ENCODE measurements around the gene KCNJ16. TPM values are rescaled to one million over a fixed set of nuclear protein-coding genes. Genes with fewer than 3 reads are reported as not detected.

The KCNJ16 gene
- total and polyA plus RNA-seq, 3 experiments from 2014 or later: not detected

- no peaks in the 10 kb centered on the region for H3K36me3 ChIP-seq (ENCODE audit: insufficient read depth, low read length)
- DNase-seq: no peak
- H3K9me3 ChIP-seq (ENCODE audit: low read length): no peaks in the 10 kb centered on the region
- H3K4me1 ChIP-seq (ENCODE audit: insufficient read depth, low read length): no peaks in the 10 kb centered on the region
- no peak overlapping the region for H3K4me3 ChIP-seq (ENCODE audit: low read length)
- no peak overlapping the region for H3K27ac Mint-ChIP-seq
- no peaks in the 10 kb centered on the region for H3K4me1 Mint-ChIP-seq
- H3K36me3 Mint-ChIP-seq: no peaks in the 10 kb centered on the region
- CTCF ChIA-PET: no interaction called here
- no peaks in the 10 kb centered on the region for H3K9me3 Mint-ChIP-seq
- POLR2A ChIA-PET: no interaction called here
- H3K27me3 Mint-ChIP-seq: peaks cover 1 to 16% of the 10 kb centered on the region in 2 donors
- H3K27me3 ChIP-seq (ENCODE audit: insufficient read depth, low read length, poor library complexity, severe bottlenecking): no peaks in the 10 kb centered on the region
- H3K4me3 Mint-ChIP-seq: no peak overlapping the region
- no peak overlapping the region for H3K27ac ChIP-seq (ENCODE audit: low read depth, low read length)
Observed at GRCh38 chr17:70161519-70161918, 86.5 kb downstream of the KCNJ16 start.

- no peak for DNase-seq
- ChIA-PET POLR2A (no interaction called here), CTCF (no interaction called here)
- peaks cover 11% of the 10 kb centered on the region for H3K4me1 ChIP-seq (ENCODE audit: insufficient read depth, low read length)
- Mint-ChIP-seq H3K9me3 (no peaks in the 10 kb centered on the region), H3K27me3 (peaks cover 30 to 48% of the 10 kb centered on the region in 2 donors), H3K4me3 (no peak overlapping the region), H3K27ac (no peak overlapping the region), H3K4me1 (peaks cover 9 to 20% (median 9%) of the 10 kb centered on the region in 3 donors), H3K36me3 (no peaks in the 10 kb centered on the region)
- H3K27me3 ChIP-seq (ENCODE audit: insufficient read depth, low read length, poor library complexity, severe bottlenecking): peaks cover 7% of the 10 kb centered on the region
- H3K4me3 ChIP-seq (ENCODE audit: low read length): no peak overlapping the region
- H3K9me3 ChIP-seq (ENCODE audit: low read length): no peaks in the 10 kb centered on the region
- H3K36me3 ChIP-seq (ENCODE audit: insufficient read depth, low read length): no peaks in the 10 kb centered on the region
- no peak overlapping the region for H3K27ac ChIP-seq (ENCODE audit: low read depth, low read length)
Observed at GRCh38 chr17:70165383-70165782, 90.4 kb downstream of the KCNJ16 start.

- H3K27ac ChIP-seq (ENCODE audit: low read depth, low read length): no peak overlapping the region
- peaks cover 11% of the 10 kb centered on the region for H3K4me1 ChIP-seq (ENCODE audit: insufficient read depth, low read length)
- ChIA-PET CTCF (no interaction called here), POLR2A (no interaction called here)
- no peak overlapping the region for H3K4me3 Mint-ChIP-seq
- no peaks in the 10 kb centered on the region for H3K36me3 ChIP-seq (ENCODE audit: insufficient read depth, low read length)
- no peaks in the 10 kb centered on the region for H3K9me3 Mint-ChIP-seq
- no peak for DNase-seq
- H3K27ac Mint-ChIP-seq: no peak overlapping the region
- H3K4me3 ChIP-seq (ENCODE audit: low read length): no peak overlapping the region
- H3K27me3 Mint-ChIP-seq: peaks cover 39 to 60% of the 10 kb centered on the region in 2 donors
- H3K27me3 ChIP-seq (ENCODE audit: insufficient read depth, low read length, poor library complexity, severe bottlenecking): peaks cover 7% of the 10 kb centered on the region
- peaks cover 9 to 21% (median 9%) of the 10 kb centered on the region in 3 donors for H3K4me1 Mint-ChIP-seq
- H3K9me3 ChIP-seq (ENCODE audit: low read length): no peaks in the 10 kb centered on the region
- no peaks in the 10 kb centered on the region for H3K36me3 Mint-ChIP-seq
Observed at GRCh38 chr17:70166615-70167014, 91.6 kb downstream of the KCNJ16 start.

- ChIA-PET POLR2A (no interaction called here), CTCF (no interaction called here)
- H3K4me1 ChIP-seq (ENCODE audit: insufficient read depth, low read length): peaks cover 11% of the 10 kb centered on the region
- peaks cover 43 to 70% of the 10 kb centered on the region in 2 donors for H3K27me3 Mint-ChIP-seq
- no peak overlapping the region for H3K27ac ChIP-seq (ENCODE audit: low read depth, low read length)
- H3K9me3 ChIP-seq (ENCODE audit: low read length): no peaks in the 10 kb centered on the region
- peaks cover 0 to 1% (median 0%) of the 10 kb centered on the region in 5 donors for H3K9me3 Mint-ChIP-seq
- H3K27me3 ChIP-seq (ENCODE audit: insufficient read depth, low read length, poor library complexity, severe bottlenecking): peaks cover 7% of the 10 kb centered on the region
- no peaks in the 10 kb centered on the region for H3K36me3 Mint-ChIP-seq
- H3K4me1 Mint-ChIP-seq: peaks cover 9 to 21% (median 9%) of the 10 kb centered on the region in 3 donors
- DNase-seq: no peak
- no peak overlapping the region for H3K4me3 ChIP-seq (ENCODE audit: low read length)
- H3K27ac Mint-ChIP-seq: peak overlapping the region in 1 of 8 donors; percentile 39
- no peaks in the 10 kb centered on the region for H3K36me3 ChIP-seq (ENCODE audit: insufficient read depth, low read length)
- H3K4me3 Mint-ChIP-seq: peak overlapping the region in 6 of 7 donors; percentile 38 to 75 (median 66)
Observed at GRCh38 chr17:70168044-70168976, 93.3 kb downstream of the KCNJ16 start.

- peak in 1 of 5 donors; percentile 3 for DNase-seq
- Mint-ChIP-seq H3K27ac (peak within 1 kb of the TSS in 1 of 8 donors; percentile 39), H3K4me3 (peak within 1 kb of the TSS in 6 of 7 donors; percentile 38 to 75 (median 66)), H3K36me3 (no peaks in the 10 kb centered on the region), H3K4me1 (peaks cover 9 to 21% (median 9%) of the 10 kb centered on the region in 3 donors), H3K27me3 (peaks cover 43 to 68% of the 10 kb centered on the region in 2 donors), H3K9me3 (peaks cover 0 to 1% (median 0%) of the 10 kb centered on the region in 5 donors)
- Histone ChIP-seq H3K9me3 (ENCODE audit: low read length) (no peaks in the 10 kb centered on the region), H3K36me3 (ENCODE audit: insufficient read depth, low read length) (no peaks in the 10 kb centered on the region), H3K27me3 (ENCODE audit: insufficient read depth, low read length, poor library complexity, severe bottlenecking) (peaks cover 7% of the 10 kb centered on the region), H3K4me3 (ENCODE audit: low read length) (no peak within 1 kb of the TSS), H3K4me1 (ENCODE audit: insufficient read depth, low read length) (peaks cover 11% of the 10 kb centered on the region), H3K27ac (ENCODE audit: low read depth, low read length) (no peak within 1 kb of the TSS)
- CTCF ChIA-PET: no interaction called here
- POLR2A ChIA-PET: no interaction called here
Observed at GRCh38 chr17:70168977-70169708, 94.1 kb downstream of the KCNJ16 start, which contains the start of gene KCNJ2. Gene KCNJ2, plus strand, starts transcription at chr17:70169532. Its CDS starts 5,508 bp downstream, at chr17:70175040.

- Histone ChIP-seq H3K27ac (ENCODE audit: low read depth, low read length) (no peak overlapping the region), H3K27me3 (ENCODE audit: insufficient read depth, low read length, poor library complexity, severe bottlenecking) (peaks cover 7% of the 10 kb centered on the region), H3K36me3 (ENCODE audit: insufficient read depth, low read length) (no peaks in the 10 kb centered on the region), H3K4me3 (ENCODE audit: low read length) (no peak overlapping the region), H3K4me1 (ENCODE audit: insufficient read depth, low read length) (peaks cover 11% of the 10 kb centered on the region), H3K9me3 (ENCODE audit: low read length) (no peaks in the 10 kb centered on the region)
- POLR2A ChIA-PET: no interaction called here
- Mint-ChIP-seq H3K4me1 (peaks cover 9 to 21% (median 9%) of the 10 kb centered on the region in 3 donors), H3K36me3 (no peaks in the 10 kb centered on the region), H3K27ac (peak overlapping the region in 1 of 8 donors; percentile 4), H3K4me3 (peak overlapping the region in 6 of 7 donors; percentile 18 to 68 (median 58)), H3K9me3 (peaks cover 0 to 1% (median 0%) of the 10 kb centered on the region in 5 donors), H3K27me3 (peaks cover 43 to 63% of the 10 kb centered on the region in 2 donors)
- CTCF ChIA-PET: no interaction called here
- no peak for DNase-seq
Observed at GRCh38 chr17:70169709-70170597, 94.9 kb downstream of the KCNJ16 start.

- no peaks in the 10 kb centered on the region for H3K36me3 ChIP-seq (ENCODE audit: insufficient read depth, low read length)
- Mint-ChIP-seq H3K9me3 (peaks cover 0 to 3% (median 0%) of the 10 kb centered on the region in 5 donors), H3K36me3 (no peaks in the 10 kb centered on the region), H3K27ac (no peak overlapping the region), H3K4me3 (peak overlapping the region in 1 of 7 donors; percentile 24), H3K4me1 (peaks cover 9 to 21% (median 9%) of the 10 kb centered on the region in 3 donors), H3K27me3 (peaks cover 43 to 59% of the 10 kb centered on the region in 2 donors)
- H3K4me1 ChIP-seq (ENCODE audit: insufficient read depth, low read length): peaks cover 11% of the 10 kb centered on the region
- H3K27ac ChIP-seq (ENCODE audit: low read depth, low read length): no peak overlapping the region
- ChIA-PET CTCF (no interaction called here), POLR2A (no interaction called here)
- no peak overlapping the region for H3K4me3 ChIP-seq (ENCODE audit: low read length)
- H3K9me3 ChIP-seq (ENCODE audit: low read length): no peaks in the 10 kb centered on the region
- H3K27me3 ChIP-seq (ENCODE audit: insufficient read depth, low read length, poor library complexity, severe bottlenecking): peaks cover 7% of the 10 kb centered on the region
- no peak for DNase-seq
Observed at GRCh38 chr17:70171159-70171558, 96.1 kb downstream of the KCNJ16 start.

All from CD8-positive, alpha-beta memory T cell (primary cell).